Uterus (tissue), 4 donors: ENCODE measurements around the gene DCTN5. TPM values are rescaled to one million over a fixed set of nuclear protein-coding genes. Genes with fewer than 3 reads are reported as not detected.
"Not testable (repeated sequence)": the region's sequence is repeated elsewhere in the genome, so short reads cannot be mapped to it uniquely, and the experiment has no call there.

ENCODE experiments used
- DNase-seq, 2 donors: peaks; one replicate each; pipeline ENCODE4 v3.0.0-alpha.2; 2019 to 2020
- H3K27ac ChIP-seq, 2 donors: fragments of 200-600 bp; sonication (generic); 1 replicate in 1 of 2; 2 replicates in 1 of 2; pipeline ENCODE4 v1.5.1; 2016 to 2018
- H3K27me3 ChIP-seq, 2 donors: fragments of 200-600 bp; sonication (generic); one replicate each; pipeline ENCODE4 v1.5.1; 2018 to 2019; ENCODE audit warnings: control low read depth in 1 of 2
- H3K36me3 ChIP-seq, 2 donors: fragments of 200-600 bp; sonication (generic); one replicate each; pipeline ENCODE4 v1.5.1; 2019; ENCODE audit warnings: control low read depth in 1 of 2
- H3K4me1 ChIP-seq, 2 donors: fragments of 200-600 bp; sonication (generic); one replicate each; pipeline ENCODE4 v1.5.1; 2018 to 2019; ENCODE audit warnings: control low read depth in 1 of 2
- H3K4me3 ChIP-seq, 2 donors: fragments of 200-600 bp; sonication (generic); 1 replicate in 1 of 2; 2 replicates in 1 of 2; pipeline ENCODE4 v1.5.1; 2018 to 2019; ENCODE audit warnings: mild to moderate bottlenecking in 1 of 2
- H3K9me3 ChIP-seq, 2 donors: fragments of 200-600 bp; sonication (generic); one replicate each; pipeline ENCODE4 v1.5.1; 2019; ENCODE audit warnings: control low read depth in 1 of 2
- CTCF ChIP-seq, 4 experiments: fragments of 200-600 bp in 2 of 4; fragments of 450-650 bp in 2 of 4; sonication (generic) in 2 of 4; IDR thresholded peaks; one replicate each; pipeline ENCODE4 v1.5.1; 2016 to 2019; ENCODE audit warnings: antibody characterized with exemption in 4 of 4, mild to moderate bottlenecking in 2 of 4, moderate library complexity in 1 of 4
- POLR2A ChIP-seq, 2 donors: fragments of 450-650 bp; IDR thresholded peaks; one replicate each; pipeline ENCODE4 v1.6.1; 2016; ENCODE audit warnings: antibody characterized with exemption in 2 of 2, mild to moderate bottlenecking in 1 of 2, moderate library complexity in 1 of 2
- intact Hi-C: fragments of 100-400 bp; cut with DNase I; formaldehyde crosslinking; loops from one replicate; pipeline ENCODE4 v1.15.1; 2023; ENCODE audit warnings: low total_unique reads
- total RNA-seq, 4 donors: library from RNA; depleted of rRNA in 3 of 4; stranded (reverse); fragments of >200 nt in 3 of 4; gene quantifications; one replicate each; pipeline versions ENCODE4 v1.1.0 to v1.2.4, GENCODE V29; 2014 to 2023
- donor health status: DM: yes; HTN: yes; CAD: no.

Gene DCTN5
- total RNA-seq, 4 donors from 2014 or later: 5.6 to 67.2 (median 27.9) TPM

GRCh38 chr16:23716484-23716883, 75.2 kb downstream of the DCTN5 start:
- intact Hi-C loops: no loop called here
- Histone ChIP-seq H3K27ac (no peak overlapping the region), H3K4me3 (no peak overlapping the region), H3K9me3 (no peaks in the 10 kb centered on the region), H3K27me3 (peaks cover 0 to 3% of the 10 kb centered on the region in 2 donors), H3K36me3 (no peaks in the 10 kb centered on the region), H3K4me1 (no peaks in the 10 kb centered on the region)
- TF ChIP-seq POLR2A (IDR thresholded peaks at IDR 0.05) (no peak), CTCF (IDR thresholded peaks at IDR 0.05) (no peak)
- DNase-seq: no peak

GRCh38 chr16:23722613-23723240, 81.5 kb downstream of the DCTN5 start:
- H3K9me3 ChIP-seq, H3K4me1 ChIP-seq, H3K4me3 ChIP-seq, DNase-seq, H3K36me3 ChIP-seq, H3K27ac ChIP-seq, intact Hi-C loops, H3K27me3 ChIP-seq: not testable (repeated sequence)

GRCh38 chr16:23724096-23724784, 83.0 kb downstream of the DCTN5 start:
- no peak for TF ChIP-seq POLR2A (IDR thresholded peaks at IDR 0.05)
- no peak for TF ChIP-seq CTCF (IDR thresholded peaks at IDR 0.05)
- Histone ChIP-seq H3K27me3 (no peaks in the 10 kb centered on the region), H3K27ac (no peak overlapping the region), H3K36me3 (no peaks in the 10 kb centered on the region), H3K4me3 (no peak overlapping the region), H3K9me3 (no peaks in the 10 kb centered on the region), H3K4me1 (no peaks in the 10 kb centered on the region)
- DNase-seq: no peak
- intact Hi-C loops: no loop called here

GRCh38 chr16:23724785-23725131, 83.5 kb downstream of the DCTN5 start:
- DNase-seq: no peak

GRCh38 chr16:23726710-23727109, 85.4 kb downstream of the DCTN5 start:
- Histone ChIP-seq H3K9me3 (no peaks in the 10 kb centered on the region), H3K4me3 (no peak overlapping the region), H3K27me3 (no peaks in the 10 kb centered on the region), H3K36me3 (no peaks in the 10 kb centered on the region), H3K4me1 (no peaks in the 10 kb centered on the region), H3K27ac (no peak overlapping the region)
- intact Hi-C loops: no loop called here
- TF ChIP-seq POLR2A (IDR thresholded peaks at IDR 0.05) (no peak), CTCF (IDR thresholded peaks at IDR 0.05) (no peak)
- no peak for DNase-seq

More at GRCh38 chr16:23724785-23725131, 83.5 kb downstream of the DCTN5 start:
- no peaks in the 10 kb centered on the region for H3K4me1 ChIP-seq
- H3K27ac ChIP-seq: no peak overlapping the region
- no peak for TF ChIP-seq CTCF (IDR thresholded peaks at IDR 0.05)
- no peak for TF ChIP-seq POLR2A (IDR thresholded peaks at IDR 0.05)
- H3K9me3 ChIP-seq: no peaks in the 10 kb centered on the region
- no peaks in the 10 kb centered on the region for H3K27me3 ChIP-seq
- H3K4me3 ChIP-seq: no peak overlapping the region
- H3K36me3 ChIP-seq: no peaks in the 10 kb centered on the region
- intact Hi-C loops: no loop called here

Other genes with a start within 250 kb of the DCTN5 start
- gene COG7, start 188.3 kb upstream of the DCTN5 start, total RNA-seq: 100 to 1,000 TPM in 1 of 4 donors, 10 to 100 TPM in 3; 11.5 to 393 (median 32.2) TPM
- 10 to 100 TPM; 54.8 to 96.0 (median 72.7) TPM for gene GGA2, start 131.0 kb upstream of the DCTN5 start, total RNA-seq
- gene EARS2, start 84.1 kb upstream of the DCTN5 start, total RNA-seq: 10 to 100 TPM; 18.0 to 81.8 (median 39.5) TPM
- gene UBFD1, start 83.7 kb upstream of the DCTN5 start, total RNA-seq: 100 to 1,000 TPM in 1 of 4 donors, 10 to 100 TPM in 3; 26.5 to 142 (median 67.0) TPM
- gene NDUFAB1, start 45.1 kb upstream of the DCTN5 start, total RNA-seq: 100 to 1,000 TPM in 1 of 4 donors, 10 to 100 TPM in 3; 48.0 to 161 (median 59.0) TPM
- 10 to 100 TPM in 2 of 4 donors, 1 to 10 TPM in 2; 1.5 to 11.3 (median 6.5) TPM for gene PALB2, start 156 bp upstream of the DCTN5 start, total RNA-seq
- gene PLK1, start 37.4 kb downstream of the DCTN5 start, total RNA-seq: 10 to 100 TPM in 1 of 4 donors, 1 to 10 TPM in 2, not detected in 1; 3.4 to 10.7 (median 4.4) TPM
- under 1 TPM in 3 of 4 donors, not detected in 1; 0.14 to 0.59 (median 0.26) TPM for gene ERN2, start 71.8 kb downstream of the DCTN5 start, total RNA-seq
- under 1 TPM in 1 of 4 donors, not detected in 3; 0.35 TPM for gene CHP2, start 113.6 kb downstream of the DCTN5 start, total RNA-seq
- gene PRKCB, start 194.5 kb downstream of the DCTN5 start, total RNA-seq: 1 to 10 TPM in 3 of 4 donors, under 1 TPM in 1; 0.29 to 9.5 (median 2.9) TPM